ENCODE results near the gene RAB6B. TPM values are rescaled to one million over a fixed set of nuclear protein-coding genes. Genes with fewer than 3 reads are reported as not detected.

RAB6B gene
- total RNA-seq, 1 donor from 2014 or later: 5.8 TPM

- no peak for DNase-seq
Observed at GRCh38 chr3:133880886-133881455, 14.7 kb downstream of the RAB6B start.

GRCh38 chr3:133880287-133880686 lies 15.4 kb downstream of the RAB6B start:
- DNase-seq: no peak

- no peak for DNase-seq
Observed at GRCh38 chr3:133878518-133878917, 17.2 kb downstream of the RAB6B start.

GRCh38 chr3:133877221-133877620 lies 18.5 kb downstream of the RAB6B start:
- DNase-seq: no peak

GRCh38 chr3:133874761-133875438 lies 20.8 kb downstream of the RAB6B start:
- no peak for DNase-seq

GRCh38 chr3:133874344-133874743 lies 21.3 kb downstream of the RAB6B start:
- DNase-seq: no peak

GRCh38 chr3:133872781-133873180 lies 22.9 kb downstream of the RAB6B start:
- no peak for DNase-seq

- no peak for DNase-seq
Observed at GRCh38 chr3:133872161-133872560, 23.5 kb downstream of the RAB6B start.

- no peak for DNase-seq
Observed at GRCh38 chr3:133871368-133872090, 24.2 kb downstream of the RAB6B start.

GRCh38 chr3:133870822-133871221 lies 24.9 kb downstream of the RAB6B start:
- DNase-seq: no peak

- DNase-seq: no peak
Observed at GRCh38 chr3:133869586-133869985, 26.1 kb downstream of the RAB6B start.

GRCh38 chr3:133868758-133869475 lies 26.8 kb downstream of the RAB6B start:
- DNase-seq: peak; percentile 39

GRCh38 chr3:133868186-133868585 lies 27.5 kb downstream of the RAB6B start:
- DNase-seq: peak; percentile 40

GRCh38 chr3:133866141-133866540 lies 29.5 kb downstream of the RAB6B start:
- no peak for DNase-seq

- DNase-seq: peak; percentile 2
Observed at GRCh38 chr3:133865136-133865855, 30.4 kb downstream of the RAB6B start.

GRCh38 chr3:133864616-133865015 lies 31.1 kb downstream of the RAB6B start:
- DNase-seq: no peak

- DNase-seq: no peak
Observed at GRCh38 chr3:133863911-133864310, 31.8 kb downstream of the RAB6B start.

GRCh38 chr3:133862161-133862560 lies 33.5 kb downstream of the RAB6B start:
- no peak for DNase-seq

GRCh38 chr3:133860519-133860918 lies 35.2 kb downstream of the RAB6B start:
- DNase-seq: no peak

- DNase-seq: no peak
Observed at GRCh38 chr3:133859381-133860234, 36.1 kb downstream of the RAB6B start.

GRCh38 chr3:133857767-133858166 lies 37.9 kb downstream of the RAB6B start:
- no peak for DNase-seq
